Measurements from ENCODE around the gene APPBP2.

GRCh38 chr17:60395508-60396065 is 130.5 kb downstream of the APPBP2 start:
- TF ChIP-seq CTCF (IDR thresholded peaks at IDR 0.05) = no peak
- no peak for TF ChIP-seq POLR2A (IDR thresholded peaks at IDR 0.05)
- TF ChIP-seq EP300 (IDR thresholded peaks at IDR 0.05) = no peak

Measured in tibial nerve (tissue), 4 donors.